H54 (cell line): ENCODE results near the gene IFRD2.
A peak's percentile ranks its signal among the peaks of the same experiment; 100 is the strongest.
"Not testable (repeated sequence)": the region's sequence is repeated elsewhere in the genome, so short reads cannot be mapped to it uniquely, and the experiment has no call there.

ENCODE experiments used
- DNase-seq: peaks from one replicate; pipeline ENCODE4 v3.0.0; 2011; ENCODE audit warnings: low spot score, mixed read lengths; ENCODE audit not compliant: insufficient read length
- FAIRE-seq: peaks from 3 replicates; lab custom pipeline; 2011; peaks lifted over from hg19 to GRCh38; lab: Jason Lieb, UNC
- POLR2A ChIP-seq: IDR thresholded peaks from 2 replicates; pipeline ENCODE4 v1.6.1; 2011; ENCODE audit warnings: low read depth, mild to moderate bottlenecking, low read length

The IFRD2 gene

GRCh38 chr3:50275141-50275995, 16.9 kb downstream of the IFRD2 start:
- DNase-seq (no peak), FAIRE-seq (no peak)
- no peak for TF ChIP-seq POLR2A

- DNase-seq (peak; percentile 68), FAIRE-seq (no peak)
- TF ChIP-seq POLR2A, result no peak
Observed at GRCh38 chr3:50274371-50275104, 17.7 kb downstream of the IFRD2 start.

GRCh38 chr3:50273689-50274065, 18.6 kb downstream of the IFRD2 start:
- no peak for TF ChIP-seq POLR2A
- DNase-seq (no peak), FAIRE-seq (no peak)

GRCh38 chr3:50272911-50273688, 19.1 kb downstream of the IFRD2 start:
- DNase-seq, result peak; percentile 94
- FAIRE-seq, result no peak

GRCh38 chr3:50272538-50272910, 19.7 kb downstream of the IFRD2 start:
- FAIRE-seq, DNase-seq: not testable (repeated sequence)

More at GRCh38 chr3:50272911-50273688, 19.1 kb downstream of the IFRD2 start:
- no peak for TF ChIP-seq POLR2A

GRCh38 chr3:50271314-50271936, 20.8 kb downstream of the IFRD2 start:
- FAIRE-seq (no peak), DNase-seq (no peak)
- TF ChIP-seq POLR2A, result no peak

- DNase-seq, result no peak
- FAIRE-seq, result no peak
- no peak for TF ChIP-seq POLR2A
Observed at GRCh38 chr3:50270422-50271224, 21.6 kb downstream of the IFRD2 start.

- no peak for TF ChIP-seq POLR2A
- DNase-seq (peak; percentile 90), FAIRE-seq (peak; percentile 71)
Observed at GRCh38 chr3:50269977-50270413, 22.2 kb downstream of the IFRD2 start.

- TF ChIP-seq POLR2A, result no peak
- FAIRE-seq (no peak), DNase-seq (no peak)
Observed at GRCh38 chr3:50269460-50269859, 22.8 kb downstream of the IFRD2 start.

GRCh38 chr3:50268703-50269451, 23.4 kb downstream of the IFRD2 start, which contains the start of gene SEMA3B:
Gene SEMA3B (plus strand): TSS chr3:50269147. CDS start chr3:50269241, 94 bp downstream.
- FAIRE-seq (no peak), DNase-seq (peak; percentile 91)
- TF ChIP-seq POLR2A, result no peak

- no peak for DNase-seq
- TF ChIP-seq POLR2A, result no peak
- no peak for FAIRE-seq
Observed at GRCh38 chr3:50268276-50268675, 24.0 kb downstream of the IFRD2 start.

GRCh38 chr3:50267280-50267913, 24.8 kb downstream of the IFRD2 start:
- FAIRE-seq, result no peak
- no peak for DNase-seq
- TF ChIP-seq POLR2A, result 0 out of 2 replicates have a peak, but pooled peaks have one; percentile 10
